ENCODE results near the gene TCP11L2. TPM values are rescaled to one million over a fixed set of nuclear protein-coding genes. Genes with fewer than 3 reads are reported as not detected.
"Not testable (repeated sequence)": the region's sequence is repeated elsewhere in the genome, so short reads cannot be mapped to it uniquely, and the experiment has no call there.

TCP11L2 gene
- total RNA-seq, 1 donor from 2014 or later: 61.2 TPM

- no peak for DNase-seq (ENCODE audit: low spot score)
- intact Hi-C loops (cut with DNase I): no loop called here
Observed at GRCh38 chr12:106362971-106363370, 60.4 kb downstream of the TCP11L2 start.

- no peak for DNase-seq (ENCODE audit: low spot score)
- intact Hi-C loops (cut with DNase I): no loop called here
Observed at GRCh38 chr12:106364261-106364660, 61.7 kb downstream of the TCP11L2 start.

- intact Hi-C loops (cut with DNase I): no loop called here
- DNase-seq (ENCODE audit: low spot score): no peak
Observed at GRCh38 chr12:106369624-106370346, 67.3 kb downstream of the TCP11L2 start.

GRCh38 chr12:106378788-106379187 lies 76.3 kb downstream of the TCP11L2 start:
- intact Hi-C loops (cut with DNase I): no loop called here

GRCh38 chr12:106380954-106381353 lies 78.4 kb downstream of the TCP11L2 start:
- no peak for DNase-seq (ENCODE audit: low spot score)
- intact Hi-C loops (cut with DNase I): no loop called here

More at GRCh38 chr12:106378788-106379187, 76.3 kb downstream of the TCP11L2 start:
- no peak for DNase-seq (ENCODE audit: low spot score)

- intact Hi-C loops (cut with DNase I); DNase-seq (ENCODE audit: low spot score): not testable (repeated sequence)
Observed at GRCh38 chr12:106381866-106382265, 79.3 kb downstream of the TCP11L2 start.

GRCh38 chr12:106386813-106387535 lies 84.4 kb downstream of the TCP11L2 start:
- intact Hi-C loops (cut with DNase I): loop anchor here (5.0 kb wide), 2 partner anchors 530 to 720 kb away; no protein-coding TSS in a partner anchor
- no peak for DNase-seq (ENCODE audit: low spot score)

GRCh38 chr12:106387848-106388377 lies 85.4 kb downstream of the TCP11L2 start:
- intact Hi-C loops (cut with DNase I): loop anchor here (5.0 kb wide), 2 partner anchors 529 to 719 kb away; no protein-coding TSS in a partner anchor
- no peak for DNase-seq (ENCODE audit: low spot score)

- no peak for DNase-seq (ENCODE audit: low spot score)
- intact Hi-C loops (cut with DNase I): loop anchor here (5.0 kb wide), 2 partner anchors 528 to 718 kb away; no protein-coding TSS in a partner anchor
Observed at GRCh38 chr12:106389151-106389550, 86.6 kb downstream of the TCP11L2 start.

GRCh38 chr12:106392759-106393158 lies 90.2 kb downstream of the TCP11L2 start:
- no peak for DNase-seq (ENCODE audit: low spot score)
- intact Hi-C loops (cut with DNase I): no loop called here

Other genes with a start within 250 kb of the TCP11L2 start
- 66.8 TPM for gene NUAK1, start 163.8 kb upstream of the TCP11L2 start, total RNA-seq
- gene CKAP4, start 54.7 kb upstream of the TCP11L2 start, total RNA-seq: 56.8 TPM
- gene POLR3B, start 55.0 kb downstream of the TCP11L2 start, total RNA-seq: 9.4 TPM